ENCODE data around the gene NCF4.

DNA sequence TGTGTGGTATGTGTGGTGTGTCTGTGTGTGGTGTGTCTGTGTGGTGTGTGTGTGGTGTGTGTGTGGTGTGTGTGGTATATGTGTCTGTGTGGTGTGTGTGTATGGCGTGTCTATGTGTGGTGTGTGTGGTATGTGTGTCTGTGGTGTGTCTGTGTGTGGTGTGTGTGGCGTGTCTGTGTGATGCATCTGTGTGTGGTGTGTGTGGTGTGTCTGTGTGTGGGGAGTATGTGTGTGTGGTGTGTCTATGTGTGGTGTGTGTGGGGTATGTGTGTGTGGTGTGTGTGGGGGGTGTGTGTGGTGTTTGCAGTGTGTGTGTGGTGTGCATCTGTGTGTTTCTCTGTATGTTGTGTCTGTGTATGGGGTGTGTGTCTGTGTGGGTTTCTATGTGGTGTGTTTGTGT lies 36.2 kb upstream of the NCF4 start:
- TF ChIP-seq, protein P1, sequence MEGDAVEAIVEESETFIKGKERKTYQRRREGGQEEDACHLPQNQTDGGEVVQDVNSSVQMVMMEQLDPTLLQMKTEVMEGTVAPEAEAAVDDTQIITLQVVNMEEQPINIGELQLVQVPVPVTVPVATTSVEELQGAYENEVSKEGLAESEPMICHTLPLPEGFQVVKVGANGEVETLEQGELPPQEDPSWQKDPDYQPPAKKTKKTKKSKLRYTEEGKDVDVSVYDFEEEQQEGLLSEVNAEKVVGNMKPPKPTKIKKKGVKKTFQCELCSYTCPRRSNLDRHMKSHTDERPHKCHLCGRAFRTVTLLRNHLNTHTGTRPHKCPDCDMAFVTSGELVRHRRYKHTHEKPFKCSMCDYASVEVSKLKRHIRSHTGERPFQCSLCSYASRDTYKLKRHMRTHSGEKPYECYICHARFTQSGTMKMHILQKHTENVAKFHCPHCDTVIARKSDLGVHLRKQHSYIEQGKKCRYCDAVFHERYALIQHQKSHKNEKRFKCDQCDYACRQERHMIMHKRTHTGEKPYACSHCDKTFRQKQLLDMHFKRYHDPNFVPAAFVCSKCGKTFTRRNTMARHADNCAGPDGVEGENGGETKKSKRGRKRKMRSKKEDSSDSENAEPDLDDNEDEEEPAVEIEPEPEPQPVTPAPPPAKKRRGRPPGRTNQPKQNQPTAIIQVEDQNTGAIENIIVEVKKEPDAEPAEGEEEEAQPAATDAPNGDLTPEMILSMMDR (IDR thresholded peaks at IDR 0.05): no peak
- no peak for TF ChIP-seq POLR2A (IDR thresholded peaks at IDR 0.05)

Data from uterus (tissue), 2 donors.